ENCODE data around the gene SPZ1.

The SPZ1 gene

GRCh38 chr5:80369521-80369920 is 49.7 kb downstream of the SPZ1 start:
- no peak for DNase-seq (ENCODE audit: extremely low read depth, insufficient read length)
- no peaks in the 10 kb centered on the region for H3K36me3 ChIP-seq (ENCODE audit: control insufficient read depth, insufficient read depth, low read length)
- no peak for TF ChIP-seq CTCF (IDR thresholded peaks at IDR 0.05; ENCODE audit: insufficient read depth, low read length, poor library complexity, severe bottlenecking)
- no peaks in the 10 kb centered on the region for H3K27me3 ChIP-seq (replicated peaks; ENCODE audit: control insufficient read depth, insufficient read depth, low read length)
- no peak overlapping the region for H3K4me3 ChIP-seq (replicated peaks; ENCODE audit: low read depth, low read length)

DNA sequence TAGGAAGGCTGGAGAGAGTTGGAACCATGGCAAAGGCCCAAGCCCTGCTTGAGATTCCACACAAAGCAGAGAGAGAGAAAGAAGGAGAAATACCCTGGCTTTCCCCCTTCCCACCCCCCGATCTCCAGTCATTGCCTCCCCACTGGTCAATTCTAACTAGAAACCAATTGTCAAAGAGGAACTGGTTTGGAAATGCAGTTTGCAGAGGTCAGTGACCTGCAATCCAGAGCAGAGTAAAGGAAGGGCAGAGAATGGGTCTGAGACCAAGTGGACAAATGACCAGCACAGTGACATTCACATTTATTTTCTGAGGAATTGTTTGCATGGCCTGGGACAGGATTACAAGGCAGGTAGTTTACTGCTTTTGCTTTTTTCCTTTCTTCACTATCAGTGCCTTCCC is 50.6 kb downstream of the SPZ1 start:
- DNase-seq (ENCODE audit: extremely low read depth, insufficient read length): no peak
- no peak for TF ChIP-seq CTCF (IDR thresholded peaks at IDR 0.05; ENCODE audit: insufficient read depth, low read length, poor library complexity, severe bottlenecking)
- no peak overlapping the region for H3K4me3 ChIP-seq (replicated peaks; ENCODE audit: low read depth, low read length)
- H3K36me3 ChIP-seq (ENCODE audit: control insufficient read depth, insufficient read depth, low read length): no peaks in the 10 kb centered on the region
- no peaks in the 10 kb centered on the region for H3K27me3 ChIP-seq (replicated peaks; ENCODE audit: control insufficient read depth, insufficient read depth, low read length)

All from GM06990 (cell line).